ENCODE measurements around the gene NHLRC3.
"Not testable (repeated sequence)": the region's sequence is repeated elsewhere in the genome, so short reads cannot be mapped to it uniquely, and the experiment has no call there.

Gene NHLRC3, protein sequence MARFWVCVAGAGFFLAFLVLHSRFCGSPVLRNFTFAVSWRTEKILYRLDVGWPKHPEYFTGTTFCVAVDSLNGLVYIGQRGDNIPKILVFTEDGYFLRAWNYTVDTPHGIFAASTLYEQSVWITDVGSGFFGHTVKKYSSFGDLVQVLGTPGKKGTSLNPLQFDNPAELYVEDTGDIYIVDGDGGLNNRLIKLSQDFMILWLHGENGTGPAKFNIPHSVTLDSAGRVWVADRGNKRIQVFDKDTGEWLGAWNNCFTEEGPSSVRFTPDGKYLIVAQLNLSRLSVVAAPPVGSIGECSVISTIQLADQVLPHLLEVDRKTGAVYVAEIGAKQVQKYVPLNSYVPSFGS

DNA sequence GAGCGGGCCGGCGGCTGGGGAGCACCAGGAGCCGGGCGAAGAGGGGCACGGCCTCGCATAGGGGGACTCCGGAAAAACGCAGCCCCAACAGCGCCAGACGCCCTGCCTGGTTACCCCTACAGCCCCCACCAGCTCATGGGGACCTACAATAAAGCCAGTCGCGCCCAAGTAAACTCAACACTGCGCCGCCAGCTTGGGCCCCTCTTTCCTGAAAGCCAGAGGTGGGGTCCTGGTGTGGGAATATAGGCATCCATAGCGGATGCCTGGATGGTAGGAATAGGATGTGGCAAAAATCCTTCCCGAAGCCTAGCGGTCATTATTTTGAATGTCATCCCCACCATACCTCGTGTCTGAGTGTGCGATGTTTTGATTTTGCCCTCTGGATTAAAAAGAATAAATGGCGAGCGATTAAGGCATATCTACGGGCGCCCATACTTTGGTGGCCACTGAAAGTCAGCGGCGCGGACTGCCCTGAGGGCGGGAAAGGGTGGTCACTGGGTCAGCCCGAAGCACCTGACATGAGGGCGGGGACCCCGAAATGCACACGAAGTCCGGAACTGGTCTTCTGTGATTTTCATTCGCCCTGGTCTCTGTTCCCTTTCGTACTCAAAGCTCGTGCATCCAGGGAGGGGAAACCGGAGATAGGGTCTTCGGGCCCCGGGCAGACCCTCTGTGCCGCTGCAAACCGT, at the start of gene NHLRC3, which contains the start of gene PROSER1:
Gene NHLRC3 (plus strand): TSS at position 577 of the 689 bp plus-strand sequence. CDS start 184 bp downstream, outside the sequence.
Gene PROSER1 (minus strand): TSS at position 210 of the 689 bp plus-strand sequence. CDS start 847 bp downstream, outside the sequence.
- FAIRE-seq (no peak), DNase-seq (ENCODE audit: insufficient read length, low spot score) (peak; percentile 72)

DNA sequence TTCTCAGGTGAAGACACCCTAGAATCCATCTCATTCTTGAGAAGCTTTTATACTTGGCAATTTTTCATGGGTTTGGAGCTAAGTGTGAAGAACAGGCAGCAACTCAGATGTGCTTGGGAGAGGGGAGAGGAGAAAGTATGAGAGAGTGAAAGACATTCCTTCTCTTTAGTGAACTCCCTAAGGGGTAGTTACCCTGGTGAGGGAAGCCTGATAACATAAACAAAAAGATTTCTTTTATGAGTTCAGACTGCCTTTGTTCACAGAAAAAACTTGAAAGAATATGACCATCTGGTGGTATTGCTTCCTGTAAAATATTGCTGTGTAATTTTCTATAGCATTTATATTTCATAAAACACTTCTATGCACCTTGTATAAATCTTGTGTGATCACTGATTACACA, 47.6 kb upstream of the NHLRC3 start, which contains the start of gene STOML3:
Gene STOML3 (minus strand): TSS at position 139 of the 400 bp plus-strand sequence. CDS start 110 bp downstream, at position 29.
- DNase-seq (ENCODE audit: insufficient read length, low spot score): no peak
- FAIRE-seq: no peak

DNA sequence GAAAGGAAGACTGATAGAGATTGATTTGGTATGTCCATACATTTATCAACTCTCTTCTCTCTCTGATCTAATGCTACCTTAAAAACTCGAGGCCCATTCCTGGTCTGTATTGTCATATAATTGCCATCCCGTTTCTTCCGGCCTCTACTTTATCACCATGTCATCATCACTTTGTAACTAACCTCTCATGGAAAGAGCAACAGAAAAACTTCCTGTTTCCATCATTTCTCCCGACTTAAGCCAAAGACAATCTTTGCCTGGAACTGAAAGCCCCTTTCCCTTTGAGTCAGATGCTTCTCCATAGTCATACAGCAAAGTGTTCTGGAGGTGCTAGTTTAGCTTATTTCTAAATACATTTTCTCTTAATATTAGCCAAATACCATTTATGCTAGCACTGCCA, 44.9 kb upstream of the NHLRC3 start:
- FAIRE-seq: no peak
- no peak for DNase-seq (ENCODE audit: insufficient read length, low spot score)

DNA sequence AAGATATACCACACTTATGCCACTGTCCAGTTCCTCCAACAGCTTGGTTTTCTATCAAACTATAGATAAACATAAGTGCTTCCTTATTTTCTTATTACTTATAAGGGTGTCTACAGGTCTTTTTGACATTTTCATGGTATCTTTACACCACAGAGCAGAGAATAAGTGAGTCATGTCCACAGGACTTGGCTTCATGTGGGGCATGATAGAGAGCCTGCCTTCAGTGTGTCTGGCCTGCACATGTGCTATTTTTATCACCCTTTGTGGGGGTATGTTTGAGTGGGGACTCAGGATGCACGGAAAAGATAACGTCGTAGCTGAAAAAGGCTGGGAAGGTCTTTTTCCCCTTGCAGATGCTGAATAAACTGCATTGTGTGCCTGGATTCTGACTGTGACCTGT, 39.5 kb upstream of the NHLRC3 start:
- DNase-seq (ENCODE audit: insufficient read length, low spot score): no peak
- FAIRE-seq: no peak

DNA sequence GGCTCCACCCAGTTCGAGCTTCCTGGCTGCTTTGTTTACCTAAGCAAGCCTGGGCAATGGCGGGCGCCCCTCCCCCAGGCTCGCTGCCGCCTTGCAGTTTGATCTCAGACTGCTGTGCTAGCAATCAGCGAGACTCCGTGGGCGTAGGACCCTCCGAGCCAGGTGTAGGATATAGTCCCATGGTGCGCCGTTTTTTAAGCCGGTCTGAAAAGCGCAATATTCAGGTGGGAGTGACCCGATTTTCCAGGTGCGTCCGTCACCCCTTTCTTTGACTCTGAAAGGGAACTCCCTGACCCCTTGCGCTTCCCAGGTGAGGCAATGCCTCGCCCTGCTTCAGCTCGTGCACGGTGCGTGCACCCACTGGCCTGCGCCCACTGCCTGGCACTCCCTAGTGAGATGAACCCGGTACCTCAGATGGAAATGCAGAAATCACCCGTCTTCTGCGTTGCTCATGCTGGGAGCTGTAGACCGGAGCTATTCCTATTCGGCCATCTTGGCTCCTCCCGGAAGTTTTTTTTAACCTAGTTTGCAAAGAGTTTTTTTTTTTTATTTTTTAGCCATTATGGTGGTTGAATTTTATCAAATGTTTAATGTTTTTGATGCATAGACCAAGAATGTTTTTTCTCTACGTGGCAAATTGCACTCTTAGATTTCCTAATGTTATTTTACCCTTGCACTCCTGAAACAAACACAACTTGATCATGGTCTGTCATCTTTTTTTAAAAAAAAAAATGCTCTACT, 31.7 kb upstream of the NHLRC3 start:
- not testable (repeated sequence) for FAIRE-seq; DNase-seq (ENCODE audit: insufficient read length, low spot score)

DNA sequence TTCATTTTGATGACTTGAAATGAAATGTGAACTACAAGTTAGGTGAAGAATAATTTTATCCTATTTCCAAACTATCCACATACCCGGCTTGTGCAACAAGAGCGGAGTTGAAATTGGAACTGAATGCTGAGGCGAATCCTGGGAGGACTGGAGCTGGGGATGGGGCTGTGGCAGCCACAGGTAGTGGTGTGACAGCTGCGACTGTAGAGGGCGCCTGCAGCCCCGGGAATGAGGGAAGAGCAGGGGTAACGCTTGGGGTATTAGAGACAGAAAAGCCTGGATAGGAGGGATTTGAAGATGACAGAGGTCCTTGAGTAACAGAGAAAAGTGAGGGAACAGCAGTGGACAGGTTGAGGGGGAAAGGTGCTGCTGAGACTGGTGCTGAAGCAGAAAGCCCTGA, 25.6 kb upstream of the NHLRC3 start:
- FAIRE-seq (no peak), DNase-seq (ENCODE audit: insufficient read length, low spot score) (no peak)

DNA sequence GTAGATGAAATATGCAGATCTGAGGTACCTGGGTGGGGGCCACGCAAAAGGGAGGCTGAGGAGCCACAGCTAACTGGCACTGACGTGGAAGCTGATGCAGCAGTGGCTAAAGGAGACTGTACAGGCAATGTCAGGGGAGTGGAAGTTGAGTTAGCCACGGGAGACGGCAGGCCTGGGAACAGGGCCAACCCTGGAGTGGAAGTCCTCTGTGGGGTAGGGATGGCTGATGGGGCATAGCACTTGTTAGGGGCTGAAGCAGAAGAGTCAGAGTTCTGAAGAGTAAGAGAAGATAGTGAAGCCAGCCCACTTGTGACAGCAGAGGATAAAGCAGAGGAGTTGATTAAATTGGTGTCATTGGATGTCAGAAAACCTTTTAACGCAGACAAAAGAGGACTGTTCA, 24.8 kb upstream of the NHLRC3 start:
- no peak for FAIRE-seq
- no peak for DNase-seq (ENCODE audit: insufficient read length, low spot score)

DNA sequence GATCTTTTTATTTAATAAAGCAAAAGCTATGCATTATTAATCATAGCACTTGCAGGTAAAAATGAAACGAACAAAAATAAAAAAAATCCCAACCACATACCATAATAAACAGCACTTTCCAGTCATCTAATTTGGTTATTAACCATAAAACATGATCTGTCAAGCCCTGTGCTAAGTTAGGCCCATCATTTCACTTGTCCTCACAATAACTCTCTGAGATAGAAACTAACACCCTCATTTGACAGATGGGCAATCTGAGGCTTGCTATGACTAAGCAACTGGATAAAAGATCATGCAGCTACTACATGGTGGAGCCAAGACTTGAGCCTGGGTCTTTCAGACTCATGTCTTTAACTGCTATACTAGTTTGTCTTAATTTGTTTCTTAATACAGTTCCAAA, 22.2 kb upstream of the NHLRC3 start:
- DNase-seq (ENCODE audit: insufficient read length, low spot score) (no peak), FAIRE-seq (no peak)

DNA sequence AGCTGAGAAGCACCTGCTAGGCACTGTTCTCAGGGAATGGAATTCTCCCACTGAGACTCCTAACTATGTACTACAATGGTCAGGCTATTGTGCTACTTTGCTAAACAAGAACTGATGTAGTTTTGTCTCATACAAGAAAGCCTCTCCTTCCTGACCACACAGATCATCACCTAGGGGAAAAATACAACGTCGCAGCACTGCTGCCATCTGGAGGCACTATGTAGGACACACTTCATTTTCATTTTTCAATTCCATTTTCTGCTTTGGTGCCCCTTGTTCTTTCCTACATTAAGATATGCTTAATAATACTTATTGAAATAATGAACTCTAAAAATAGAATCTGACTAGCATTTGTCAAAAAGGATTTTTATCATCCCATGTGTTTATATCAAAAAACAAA, 21.5 kb upstream of the NHLRC3 start:
- FAIRE-seq: no peak

DNA sequence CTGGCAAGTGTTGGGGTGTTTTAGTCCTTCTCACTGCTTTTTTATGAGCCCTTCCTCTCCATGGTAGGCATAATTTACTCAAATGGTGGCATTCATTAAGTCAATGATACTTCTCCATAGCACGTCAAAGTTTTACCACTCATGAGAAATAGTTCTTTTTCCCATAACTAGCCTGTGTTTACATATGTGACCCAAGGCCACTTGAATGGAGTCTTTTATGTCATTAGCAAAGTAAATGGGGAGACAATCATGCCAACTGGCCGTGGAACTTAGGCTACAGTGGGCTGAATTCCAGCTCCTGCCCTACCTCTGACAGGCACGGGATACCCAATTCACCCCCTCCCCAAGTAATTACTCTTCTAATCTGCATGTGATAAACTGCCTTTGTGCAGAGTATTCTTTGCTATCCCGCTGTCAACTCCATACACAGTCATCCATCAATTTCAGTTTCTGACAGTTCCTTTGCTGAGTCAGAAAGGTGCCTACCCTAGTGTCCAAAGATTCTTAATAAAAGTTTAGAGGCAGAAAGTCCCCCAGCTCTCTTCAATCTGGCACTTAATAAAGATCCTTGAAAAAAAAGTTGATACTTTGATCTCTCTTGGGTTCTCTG, 17.3 kb upstream of the NHLRC3 start:
- DNase-seq (ENCODE audit: insufficient read length, low spot score) (no peak), FAIRE-seq (no peak)

More for the DNA sequence above, 21.5 kb upstream of the NHLRC3 start:
- DNase-seq (ENCODE audit: insufficient read length, low spot score): no peak

DNA sequence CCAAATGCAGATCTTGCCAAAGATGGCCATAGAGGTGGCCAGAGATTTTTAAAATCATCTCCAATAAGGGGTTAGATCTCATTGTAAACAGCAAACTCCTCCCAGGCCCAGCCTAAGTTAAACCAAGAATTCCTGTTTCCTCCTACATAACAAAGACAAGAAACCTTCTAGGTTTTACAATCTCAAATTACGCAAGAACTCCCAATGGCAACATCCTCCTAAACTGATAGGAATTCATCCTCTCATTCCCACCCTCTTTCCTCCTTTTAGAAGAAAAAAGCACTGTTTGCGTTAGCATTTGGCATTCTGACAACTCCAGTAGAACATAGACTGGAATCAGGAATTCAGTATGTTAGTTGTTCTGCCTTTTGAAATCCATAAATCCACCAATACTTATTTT, 14.9 kb upstream of the NHLRC3 start:
- DNase-seq (ENCODE audit: insufficient read length, low spot score) (no peak), FAIRE-seq (no peak)

DNA sequence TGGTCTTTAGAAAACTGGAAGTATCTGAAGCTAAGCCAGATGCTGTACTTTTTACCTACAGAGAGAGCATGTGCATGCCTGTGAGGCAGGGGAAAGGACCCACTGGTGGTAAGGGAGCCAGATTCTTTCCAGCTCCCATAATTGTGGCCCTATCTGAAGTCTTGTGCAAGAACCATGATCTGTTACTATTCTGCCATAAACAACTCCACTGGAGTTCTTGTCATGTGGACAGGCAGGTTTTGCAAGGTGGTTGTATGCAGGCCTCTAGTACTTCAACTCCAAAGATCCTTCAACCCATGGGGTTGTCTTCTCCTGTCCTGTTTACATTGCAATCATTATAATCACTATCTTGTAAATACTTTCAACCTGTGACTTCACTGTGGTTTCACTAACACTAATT, 14.5 kb upstream of the NHLRC3 start:
- FAIRE-seq (no peak), DNase-seq (ENCODE audit: insufficient read length, low spot score) (no peak)

DNA sequence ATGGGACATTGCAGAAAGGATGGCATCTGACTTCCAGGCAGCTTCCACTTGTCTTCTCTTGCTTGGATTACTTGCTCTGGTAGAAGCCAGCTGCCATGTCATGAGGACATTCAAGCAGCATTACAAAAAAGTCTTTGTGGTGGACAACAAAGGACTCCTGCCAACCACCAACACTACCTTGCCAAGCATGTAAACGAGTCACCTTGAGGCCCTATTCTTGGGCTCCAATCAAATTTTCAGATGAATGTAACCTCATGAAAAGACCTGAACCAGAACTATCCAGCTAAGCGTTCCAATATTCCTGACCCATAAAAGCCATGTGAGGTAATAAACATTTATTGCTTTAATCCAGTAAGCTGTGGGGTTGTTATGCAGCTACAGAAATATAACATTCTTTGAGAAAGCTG, 12.8 kb upstream of the NHLRC3 start:
- no peak for FAIRE-seq
- no peak for DNase-seq (ENCODE audit: insufficient read length, low spot score)

DNA sequence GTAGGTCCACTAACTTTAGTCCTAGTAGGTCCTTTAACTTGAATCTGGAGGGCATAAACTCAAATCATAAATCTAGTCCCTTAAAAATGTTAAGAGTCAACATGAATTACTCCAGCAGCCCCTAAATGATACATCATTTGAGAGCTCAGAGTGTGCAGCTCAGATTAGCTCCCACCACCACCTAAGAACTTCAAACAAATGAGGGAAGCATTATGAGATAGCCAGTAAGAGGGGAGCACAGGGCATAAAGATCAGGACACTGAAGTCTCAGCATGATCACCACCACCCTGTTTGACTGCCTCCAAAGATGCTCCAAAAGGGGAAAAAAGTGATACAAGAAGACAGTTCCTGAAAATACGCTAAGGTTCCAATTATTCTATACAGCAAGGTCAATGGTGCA, 6.1 kb upstream of the NHLRC3 start:
- FAIRE-seq (no peak), DNase-seq (ENCODE audit: insufficient read length, low spot score) (no peak)

DNA sequence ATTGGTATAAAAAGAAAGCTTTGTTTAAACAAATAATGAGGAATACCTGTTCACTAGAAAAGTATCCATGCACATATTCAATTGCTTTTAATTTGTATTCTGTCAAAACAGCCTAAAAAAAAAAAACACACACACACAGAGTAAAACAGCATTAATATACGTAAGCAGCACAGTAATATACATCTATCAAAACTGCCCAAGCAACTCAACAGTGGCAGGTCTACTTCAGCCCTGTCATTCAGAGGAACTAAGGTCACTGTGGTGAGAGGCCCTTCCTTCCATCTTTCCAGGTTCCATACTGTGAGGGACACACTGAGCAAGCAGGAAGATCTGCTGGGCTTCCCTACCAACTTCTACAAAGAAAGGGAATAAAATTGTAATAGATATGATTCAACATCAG, 4.2 kb upstream of the NHLRC3 start:
- DNase-seq (ENCODE audit: insufficient read length, low spot score) (no peak), FAIRE-seq (no peak)

DNA sequence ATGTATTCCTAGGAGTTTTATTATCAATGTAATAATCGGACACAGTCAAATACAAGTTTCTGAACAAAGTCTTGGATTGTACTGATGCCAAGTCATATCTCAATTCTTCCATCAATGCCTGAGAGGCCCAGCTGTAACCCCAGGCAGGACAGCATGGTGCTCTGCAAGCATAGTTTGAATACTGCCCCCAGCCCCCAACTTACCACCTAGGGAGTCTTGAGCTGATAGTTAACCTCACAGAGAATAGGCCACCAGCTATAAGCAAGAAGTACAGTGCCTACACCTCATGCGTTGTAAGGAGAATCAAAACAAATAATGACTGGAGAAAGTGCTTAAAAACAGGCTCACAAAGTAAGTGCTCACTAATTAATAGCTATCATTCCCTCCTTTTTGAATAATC, 3.1 kb upstream of the NHLRC3 start:
- FAIRE-seq (no peak), DNase-seq (ENCODE audit: insufficient read length, low spot score) (no peak)

DNA sequence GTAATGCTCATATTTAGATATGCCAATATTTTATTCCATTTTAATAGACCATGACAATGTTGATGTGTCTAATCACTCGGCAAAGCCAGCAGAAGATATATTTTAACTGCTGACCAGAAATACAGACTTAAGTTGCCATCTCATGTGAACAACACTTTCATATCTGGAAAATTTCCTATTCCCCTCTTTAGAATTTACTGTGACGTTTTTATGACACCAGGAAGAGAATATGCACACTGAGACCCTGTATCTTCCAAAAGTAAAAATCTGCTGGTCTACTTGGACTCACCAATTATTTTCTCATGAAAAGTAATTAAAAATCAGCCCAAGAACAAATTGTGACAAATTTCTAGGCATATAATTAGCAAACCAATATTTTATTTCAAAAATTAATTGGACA, 2.5 kb upstream of the NHLRC3 start:
- FAIRE-seq: no peak
- no peak for DNase-seq (ENCODE audit: insufficient read length, low spot score)

DNA sequence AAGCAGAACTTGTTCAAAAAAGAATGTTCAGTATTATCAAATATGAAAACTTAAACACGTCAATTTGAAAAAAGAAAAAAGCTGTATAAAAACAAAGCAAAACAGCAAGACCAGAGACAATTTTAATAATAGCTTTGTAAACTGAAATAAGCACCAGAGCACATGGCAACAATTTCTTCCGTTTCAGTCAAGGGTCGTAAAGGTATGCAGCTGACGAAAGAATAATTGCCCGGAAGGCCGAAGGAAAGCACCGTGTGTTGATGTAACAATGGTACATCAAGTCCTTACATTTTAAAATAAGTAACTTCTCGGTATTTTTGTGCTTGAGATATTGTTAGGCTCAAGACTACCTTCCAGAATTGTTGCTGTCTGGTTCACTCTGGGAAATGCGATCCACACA, 2.0 kb upstream of the NHLRC3 start:
- DNase-seq (ENCODE audit: insufficient read length, low spot score) (no peak), FAIRE-seq (no peak)

DNA sequence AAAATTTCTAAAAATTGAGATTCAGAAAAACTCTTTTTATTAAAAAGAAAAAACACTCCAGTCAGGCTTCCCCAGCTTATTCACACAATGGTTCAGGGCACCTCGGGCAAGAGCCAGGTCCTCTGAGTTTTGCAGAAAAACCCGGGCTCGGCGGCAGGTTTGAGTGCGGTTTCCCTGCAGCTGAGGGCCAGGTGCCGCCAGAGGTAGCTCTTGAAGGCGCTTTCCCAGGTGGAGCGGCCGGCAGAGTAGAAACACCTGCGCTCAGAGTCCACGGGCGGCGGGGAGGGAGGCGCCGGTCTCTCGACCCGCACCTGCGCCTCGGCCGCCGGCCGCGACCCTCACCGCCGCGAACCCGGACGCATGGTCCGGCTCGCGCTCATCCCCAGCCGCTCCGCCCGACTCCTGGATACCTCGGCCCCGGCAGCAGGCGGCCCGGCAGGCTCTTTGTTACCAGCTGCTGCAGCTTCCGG, 811 bp upstream of the NHLRC3 start:
- no peak for DNase-seq (ENCODE audit: insufficient read length, low spot score)
- FAIRE-seq: no peak

DNA sequence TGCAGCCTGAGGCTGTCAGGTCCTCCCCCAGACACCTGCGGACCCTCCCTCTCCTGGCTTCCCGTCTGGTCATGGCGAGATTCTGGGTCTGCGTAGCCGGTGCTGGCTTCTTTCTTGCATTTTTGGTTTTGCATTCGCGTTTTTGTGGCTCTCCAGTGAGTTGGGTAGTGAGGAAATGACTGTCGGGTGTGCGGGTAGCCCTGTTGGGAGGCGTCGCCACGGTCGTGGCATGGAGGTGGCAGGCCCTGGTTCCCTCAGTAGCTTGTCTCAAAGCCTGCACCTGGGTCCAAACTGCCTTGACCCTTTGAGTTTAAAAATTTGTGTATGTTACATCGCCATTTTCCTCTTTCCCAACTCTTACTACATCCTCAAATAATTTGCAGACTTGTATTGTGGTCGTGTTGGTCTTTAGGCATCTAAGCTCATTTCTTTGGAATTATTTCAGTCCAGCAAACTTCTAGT, 344 bp downstream of the NHLRC3 start:
- DNase-seq (ENCODE audit: insufficient read length, low spot score) (peak; percentile 3), FAIRE-seq (no peak)

DNA sequence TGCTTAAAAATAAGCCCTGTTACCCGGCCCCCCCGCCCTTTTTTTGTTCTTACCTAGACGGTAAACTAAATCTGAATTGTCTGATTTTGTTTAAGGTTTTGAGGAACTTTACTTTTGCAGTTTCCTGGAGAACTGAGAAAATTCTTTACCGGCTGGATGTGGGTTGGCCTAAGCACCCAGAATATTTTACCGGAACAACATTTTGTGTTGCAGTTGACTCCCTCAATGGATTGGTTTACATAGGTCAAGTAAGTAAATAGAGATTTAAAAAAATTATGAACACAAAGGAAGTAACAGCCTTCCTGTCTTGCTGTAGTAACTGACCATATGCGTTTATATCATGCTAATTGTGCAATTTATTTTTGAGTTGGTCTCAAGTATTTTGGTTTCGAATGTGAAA, 785 bp downstream of the NHLRC3 start:
- FAIRE-seq (no peak), DNase-seq (ENCODE audit: insufficient read length, low spot score) (no peak)

All from HTR-8/SVneo (cell line).